ENCODE data around the gene AARS1.

- TF ChIP-seq CTCF (IDR thresholded peaks at IDR 0.05; ENCODE audit: low read depth, low read length, poor library complexity, severe bottlenecking) = no peak
- no peak for TF ChIP-seq EZH2phosphoT487 (IDR thresholded peaks at IDR 0.05; ENCODE audit: borderline replicate concordance, low read length)
These were observed 17.6 kb downstream of the AARS1 start for GRCh38 chr16:70271696-70272095.

All from DOHH2 (cell line).